OCI-M1 (cell line): ENCODE data around the gene P3H1.
"Not testable (repeated sequence)": the region's sequence is repeated elsewhere in the genome, so short reads cannot be mapped to it uniquely, and the experiment has no call there.

Source experiments
- DNase-seq: peaks from one replicate; lab custom pipeline; 2025; lab: John Stamatoyannopoulos, UW

P3H1 gene

GRCh38 chr1:42730988-42731387 lies 35.8 kb downstream of the P3H1 start:
- peak; percentile 64 for DNase-seq

GRCh38 chr1:42730002-42730401 lies 36.8 kb downstream of the P3H1 start:
- DNase-seq = no peak

GRCh38 chr1:42725820-42726219 lies 41.0 kb downstream of the P3H1 start:
- DNase-seq = not testable (repeated sequence)

- no peak for DNase-seq
Measured at GRCh38 chr1:42723511-42723910, 43.3 kb downstream of the P3H1 start.

DNA sequence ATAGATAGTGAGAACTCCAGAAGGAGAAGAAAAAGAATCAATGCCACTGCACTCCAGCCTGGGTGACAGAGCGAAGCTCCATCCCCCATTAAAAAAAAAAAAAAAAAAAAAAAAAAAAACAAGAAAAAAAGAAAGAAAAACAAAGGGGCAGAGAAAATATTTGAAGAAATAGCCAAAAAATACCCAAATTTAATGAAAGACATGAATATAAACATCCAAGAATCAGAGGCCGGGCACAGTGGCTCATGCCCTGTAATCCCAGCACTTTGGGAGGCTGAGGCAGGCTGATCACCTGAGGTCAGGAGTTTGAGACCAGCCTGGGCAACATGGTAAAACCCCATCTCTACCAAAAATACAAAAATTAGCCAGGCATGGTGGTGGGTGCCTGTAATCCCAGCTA lies 44.4 kb downstream of the P3H1 start:
- not testable (repeated sequence) for DNase-seq

- DNase-seq = no peak
Measured at GRCh38 chr1:42721926-42722325, 44.9 kb downstream of the P3H1 start.

GRCh38 chr1:42720868-42721267 lies 46.0 kb downstream of the P3H1 start:
- no peak for DNase-seq

DNA sequence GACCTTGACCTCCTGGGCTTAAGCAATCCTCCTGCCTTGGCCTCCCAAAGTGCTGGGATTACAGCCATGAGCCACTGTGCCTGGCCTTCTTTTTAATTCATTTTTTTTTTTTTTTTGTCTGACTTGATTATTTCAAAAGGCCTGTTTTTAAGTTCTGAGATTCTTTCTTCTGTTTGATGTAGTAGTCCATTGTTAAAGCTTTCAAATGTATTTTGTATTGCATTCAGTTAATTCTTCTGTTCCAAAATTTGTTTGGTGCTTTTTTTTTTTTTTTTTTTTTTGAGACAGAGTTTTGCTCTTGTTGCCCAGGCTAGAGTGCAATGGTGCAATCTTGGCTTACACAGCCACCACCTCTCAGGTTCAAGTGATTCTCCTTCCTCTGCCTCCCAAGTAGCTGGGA lies 52.4 kb downstream of the P3H1 start:
- DNase-seq = not testable (repeated sequence)

DNA sequence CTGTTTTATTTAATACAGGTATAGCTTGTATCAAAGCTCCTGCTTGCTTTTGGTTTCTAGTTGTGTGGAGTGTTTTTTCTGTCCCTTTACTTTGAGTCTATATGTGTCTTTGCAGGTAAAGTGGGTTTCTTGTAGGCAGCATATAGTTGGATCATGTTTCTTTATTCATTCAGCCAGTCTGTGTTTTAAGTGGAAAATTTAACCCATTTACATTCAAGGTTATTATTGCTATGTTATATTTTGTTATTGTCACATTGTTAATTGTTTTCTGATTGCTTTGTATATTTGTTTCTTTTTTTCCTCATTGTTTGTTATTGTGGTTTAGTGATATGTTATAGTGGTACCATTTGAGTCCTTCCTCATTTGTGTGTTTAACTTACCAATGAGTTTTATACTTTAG lies 53.5 kb downstream of the P3H1 start:
- no peak for DNase-seq

GRCh38 chr1:42712808-42713207 lies 54.0 kb downstream of the P3H1 start:
- DNase-seq = not testable (repeated sequence)

DNA sequence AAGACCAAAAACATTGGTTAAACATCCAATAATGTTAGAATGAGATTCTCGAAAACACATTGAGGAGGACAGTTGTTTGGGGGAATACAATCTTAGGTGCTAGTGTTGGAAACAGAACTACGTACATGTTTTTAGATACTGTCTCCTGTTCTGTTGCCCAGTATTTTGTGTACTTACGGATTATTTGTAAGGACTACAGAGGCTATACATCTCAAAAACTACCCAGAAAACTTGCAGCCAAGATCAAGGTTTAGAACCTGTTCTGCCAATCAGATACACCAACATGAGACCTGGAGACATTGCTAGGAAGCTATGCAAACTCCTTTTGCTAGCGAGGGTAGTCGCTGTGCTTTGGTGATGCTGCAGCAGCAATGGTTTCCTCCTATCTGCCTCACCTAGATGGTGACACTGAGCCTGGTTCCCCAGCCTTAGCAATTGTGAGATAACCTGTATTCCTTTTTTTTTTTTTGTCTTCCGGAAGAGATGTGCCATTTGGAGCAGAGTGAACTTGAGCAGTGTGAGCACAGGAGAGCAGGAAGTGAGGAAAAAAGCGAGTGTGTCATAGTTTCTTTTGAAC lies 62.9 kb downstream of the P3H1 start:
- DNase-seq = no peak

DNA sequence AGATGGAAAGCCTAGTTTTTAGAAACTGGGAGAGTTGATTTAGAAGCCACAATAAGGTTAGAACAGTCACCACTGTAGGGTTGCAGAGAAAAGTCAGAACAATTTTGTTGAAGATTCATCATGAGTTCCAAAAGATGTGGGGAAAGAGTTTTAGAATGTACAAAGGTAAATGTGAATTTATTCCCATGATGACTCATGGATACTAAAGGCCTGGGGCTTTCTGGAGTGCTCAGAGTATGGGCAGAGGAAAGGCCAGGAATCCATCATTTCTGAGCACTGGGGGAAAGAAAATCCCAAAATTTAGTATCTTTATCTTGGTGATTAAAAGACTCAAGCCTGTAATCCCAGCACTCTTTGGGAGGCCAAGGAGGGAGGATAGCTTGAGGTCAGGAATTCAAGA lies 66.8 kb downstream of the P3H1 start:
- no peak for DNase-seq

DNA sequence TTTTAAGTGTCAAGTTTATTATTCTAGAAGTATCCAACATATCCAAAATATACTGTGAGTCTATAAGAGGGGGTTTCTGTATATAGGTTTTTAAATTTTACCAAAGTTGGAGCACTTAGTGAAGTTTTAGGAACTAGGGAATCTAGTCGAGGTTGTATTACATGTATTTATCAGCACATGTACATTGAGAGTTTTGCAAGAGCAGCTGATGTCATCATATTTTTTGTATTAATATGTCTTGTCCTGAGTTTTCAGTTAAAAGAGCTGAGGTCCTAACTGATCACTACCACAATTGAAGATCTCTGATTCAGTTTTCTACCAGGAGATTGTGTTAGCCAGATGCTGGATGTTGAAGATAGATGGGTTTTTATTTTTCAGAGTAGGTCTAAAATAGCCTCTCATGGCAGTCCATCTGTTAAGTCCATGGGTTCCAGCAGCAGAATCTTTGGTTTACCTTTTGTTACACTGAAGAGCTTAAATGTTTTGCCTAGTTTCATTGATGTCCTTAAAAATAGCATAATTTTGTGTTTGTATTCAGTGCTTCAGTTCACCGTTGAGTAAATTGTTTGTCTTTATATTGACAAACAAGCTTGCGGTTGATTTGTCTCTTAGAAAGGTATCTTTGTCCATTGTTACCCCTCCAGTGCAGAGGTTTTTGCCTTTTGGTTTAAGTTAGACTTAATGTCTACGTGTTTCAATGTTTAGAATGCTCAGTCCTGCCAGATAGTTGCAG lies 68.6 kb downstream of the P3H1 start:
- no peak for DNase-seq
